HepG2 (cell line): ENCODE results near the gene CFAP91. TPM values are rescaled to one million over a fixed set of nuclear protein-coding genes. Genes with fewer than 3 reads are reported as not detected.

Experiments
- ATAC-seq: fragments of 200-7000 bp; cut with Tn5 transposase; 3 replicates; pipeline ENCODE4 v1.9.1; 2020; ENCODE audit warnings: mild to moderate bottlenecking, moderate library complexity
- BruUV-seq: library from RNA; stranded (reverse); fragments of 400-500 nt; replicated peaks from 2 replicates; lab custom pipeline; 2021; lab: Mats Ljungman, UMichigan
- CTCF ChIA-PET: fragments of 300-600 bp; formaldehyde crosslinking; extraction: SDS; loops from one replicate; lab custom pipeline; 2021; ENCODE audit warnings: low total read pairs, inconsistent platforms, low intra/inter-chr PET ratio; lab: Yijun Ruan, JAX
- POLR2A ChIA-PET: fragments of 350-600 bp; sonication (Branson Sonifier 250); formaldehyde crosslinking; loops from one replicate; lab custom pipeline; 2020; ENCODE audit warnings: antibody characterized with exemption, inconsistent platforms; lab: Yijun Ruan, JAX
- DNase-seq: peaks from one replicate; pipeline ENCODE4 v3.0.0-alpha.2; 2015; ENCODE audit warnings: low spot score
- FAIRE-seq: peaks from 3 replicates; lab custom pipeline; 2011; peaks lifted over from hg19 to GRCh38; lab: Jason Lieb, UNC
- H2AFZ ChIP-seq: one replicate; pipeline ENCODE4 v1.6.1; 2011; ENCODE audit warnings: low read length, inconsistent platforms
- H3K27ac ChIP-seq: fragments of 300-600 bp; 3 replicates; pipeline ENCODE4 v1.8.0; 2011; ENCODE audit warnings: mixed run types, mild to moderate bottlenecking, mixed read lengths, low read length, inconsistent platforms; ENCODE audit not compliant: insufficient read depth; ENCODE audit errors: extremely low read length
- H3K27me3 ChIP-seq, 2 experiments: fragments of 200-600 bp in 1 of 2; 2 replicates in 1 of 2; 3 replicates in 1 of 2; pipeline versions ENCODE4 v1.6.0 to v1.8.0; 2011; ENCODE audit warnings: low read length in 2 of 2, mild to moderate bottlenecking in 2 of 2, moderate library complexity in 2 of 2, inconsistent platforms in 1 of 2; ENCODE audit not compliant: insufficient read depth in 2 of 2, control insufficient read depth in 1 of 2
- H3K36me3 ChIP-seq, 2 experiments: fragments of 200-600 bp in 1 of 2; replicated peaks in 1 of 2; 2 replicates in 1 of 2; 3 replicates in 1 of 2; pipeline versions ENCODE4 v1.5.1 to v1.8.0; 2011; ENCODE audit warnings: low read length in 2 of 2, inconsistent platforms in 1 of 2; ENCODE audit not compliant: insufficient read depth in 2 of 2, control insufficient read depth in 1 of 2
- H3K4me1 ChIP-seq: 2 replicates; pipeline ENCODE4 v1.5.1; 2012; ENCODE audit warnings: low read length, inconsistent platforms; ENCODE audit not compliant: insufficient read depth
- H3K4me2 ChIP-seq: 2 replicates; pipeline ENCODE4 v1.6.0; 2011; ENCODE audit warnings: low read depth, low read length, inconsistent platforms
- H3K4me3 ChIP-seq, 3 experiments: fragments of 200-600 bp in 1 of 3; sonication (generic), shearing (Covaris generic) in 1 of 3; replicated peaks in 1 of 3; 2 replicates each; pipeline ENCODE4 v1.5.1; 2011 to 2016; ENCODE audit warnings: low read length in 3 of 3, inconsistent platforms in 2 of 3, low read depth in 2 of 3, mild to moderate bottlenecking in 2 of 3, control low read depth in 1 of 3, mixed read lengths in 1 of 3; ENCODE audit not compliant: insufficient read depth in 1 of 3
- H3K79me2 ChIP-seq: one replicate; pipeline ENCODE4 v1.6.1; 2011; ENCODE audit warnings: low read length, inconsistent platforms; ENCODE audit not compliant: insufficient read depth
- H3K9ac ChIP-seq: 2 replicates; pipeline ENCODE4 v1.6.0; 2011; ENCODE audit warnings: mild to moderate bottlenecking, low read depth, low read length, inconsistent platforms; ENCODE audit not compliant: insufficient read depth
- H3K9me3 ChIP-seq: 2 replicates; pipeline ENCODE4 v1.5.1; 2012; ENCODE audit warnings: mild to moderate bottlenecking, low read length
- H4K20me1 ChIP-seq: 2 replicates; pipeline ENCODE4 v1.6.0; 2011; ENCODE audit warnings: inconsistent platforms, mild to moderate bottlenecking, low read length, moderate library complexity; ENCODE audit not compliant: insufficient read depth
- ARNTL ChIP-seq: sonication (generic); formaldehyde crosslinking; IDR thresholded peaks from 2 replicates; pipeline ENCODE4 v1.4.0; 2020; ENCODE audit warnings: mild to moderate bottlenecking, missing genetic modification reagents
- BATF2 ChIP-seq: sonication (generic); formaldehyde crosslinking; IDR thresholded peaks from 2 replicates; pipeline ENCODE4 v1.8.0; 2022; ENCODE audit warnings: mild to moderate bottlenecking, missing genetic modification reagents, moderate library complexity
- CCAR2 ChIP-seq: fragments of 200-400 bp; formaldehyde crosslinking; optimal IDR thresholded peaks from 2 replicates; pipeline ENCODE3; 2018; ENCODE audit warnings: low read depth, mild to moderate bottlenecking, low read length, moderate library complexity
- IRF2 ChIP-seq: IDR thresholded peaks from 2 replicates; pipeline ENCODE4 v1.6.1; 2018; ENCODE audit warnings: missing genetic modification reagents, missing compliant biosample characterization
- KLF16 ChIP-seq, 2 experiments: sonication (generic) in 1 of 2; formaldehyde crosslinking in 1 of 2; IDR thresholded peaks; 2 replicates each; pipeline versions ENCODE4 v1.6.1 to v1.8.0; 2016 to 2023; ENCODE audit warnings: missing genetic modification reagents in 2 of 2, missing compliant biosample characterization in 1 of 2
- PREB ChIP-seq: sonication (generic); formaldehyde crosslinking; IDR thresholded peaks from 2 replicates; pipeline ENCODE4 v1.4.0; 2020; ENCODE audit warnings: missing genetic modification reagents
- TCF12 ChIP-seq, 2 experiments: fragments of 450-650 bp in 1 of 2; sonication (generic) in 1 of 2; formaldehyde crosslinking in 1 of 2; IDR thresholded peaks; 2 replicates each; pipeline versions ENCODE4 v1.6.1 to v1.8.0; 2017 to 2022; ENCODE audit warnings: antibody characterized with exemption in 1 of 2, mild to moderate bottlenecking in 1 of 2, missing genetic modification reagents in 1 of 2, moderate library complexity in 1 of 2
- ZFP91 ChIP-seq: sonication (generic); formaldehyde crosslinking; IDR thresholded peaks from 2 replicates; pipeline ENCODE4 v1.9.0; 2022; ENCODE audit warnings: missing genetic modification reagents, mild to moderate bottlenecking, borderline replicate concordance
- ZNF225 ChIP-seq: sonication (generic); formaldehyde crosslinking; IDR thresholded peaks from 2 replicates; pipeline ENCODE4 v1.4.0; 2020; ENCODE audit warnings: mild to moderate bottlenecking, missing genetic modification reagents
- ZNF234 ChIP-seq: sonication (generic); formaldehyde crosslinking; conservative IDR thresholded peaks from 2 replicates; pipeline ENCODE4 v1.5.1; 2020; ENCODE audit warnings: mild to moderate bottlenecking, missing genetic modification reagents
- ZNF552 ChIP-seq: sonication (generic); formaldehyde crosslinking; IDR thresholded peaks from 2 replicates; pipeline ENCODE4 v1.9.0; 2022; ENCODE audit warnings: missing genetic modification reagents, mild to moderate bottlenecking, borderline replicate concordance
- ZNF558 ChIP-seq: sonication (generic); formaldehyde crosslinking; IDR thresholded peaks from 2 replicates; pipeline ENCODE4 v1.9.0; 2022; ENCODE audit warnings: mild to moderate bottlenecking, missing genetic modification reagents, borderline replicate concordance
- ZNF629 ChIP-seq: sonication (generic); formaldehyde crosslinking; conservative IDR thresholded peaks from 2 replicates; pipeline ENCODE4 v1.5.0; 2020; ENCODE audit warnings: missing genetic modification reagents
- ZNF687 ChIP-seq: sonication (generic); formaldehyde crosslinking; IDR thresholded peaks from 2 replicates; pipeline ENCODE4 v1.5.1; 2020; ENCODE audit warnings: mild to moderate bottlenecking, missing genetic modification reagents, moderate library complexity
- ZNF75D ChIP-seq: sonication (generic); formaldehyde crosslinking; IDR thresholded peaks from 2 replicates; pipeline ENCODE4 v1.8.1; 2023; ENCODE audit warnings: missing genetic modification reagents, mild to moderate bottlenecking, borderline replicate concordance
- WGBS: methylation state at CpG from one replicate; pipeline ENCODE4 v1.1.6; 2017; ENCODE audit warnings: low lambda C conversion rate; 5-methylcytosine and 5-hydroxymethylcytosine counted together
- in situ Hi-C: cut with HindIII; loops from 2 replicates; pipeline ENCODE4 v1.10.0; 2017; ENCODE audit warnings: low pct_unique_long_range_greater_than_20kb; ENCODE audit not compliant: extremely low pct_ligation_motif_present
- intact Hi-C: fragments of 100-400 bp; cut with micrococcal nuclease; formaldehyde crosslinking; loops from one replicate; pipeline ENCODE4 v1.10.0; 2022; ENCODE audit not compliant: unreplicated experiment
- polyA plus RNA-seq, 8 experiments: library from polyadenylated mRNA; depleted of rRNA in 3 of 8; stranded (reverse) in 7 of 8; unstranded in 1 of 8; fragments of >200 nt; fragmentation: Illumina TruSeq in 4 of 8; extraction: Trizol in 4 of 8; gene quantifications; 2 replicates each; pipeline versions ENCODE4 v1.2.1 to v1.2.3, GENCODE V29; 2011 to 2016; ENCODE audit warnings: low read depth in 4 of 8, missing spikeins in 1 of 8, mixed read lengths in 1 of 8; ENCODE audit not compliant: insufficient read depth in 1 of 8
- total RNA-seq, 5 experiments: library from RNA; depleted of rRNA; stranded (reverse); fragments of >200 nt; fragmentation: Illumina TruSeq; extraction: Trizol; gene quantifications; 2 replicates each; pipeline ENCODE4 v1.2.3, GENCODE V29; 2016; ENCODE audit warnings: low read depth in 1 of 5

Gene CFAP91
- total and polyA plus RNA-seq, 2 of the 13 experiments (the other 11 are each of a cell fraction or from before 2014, with no cell fraction given) = not detected

- in situ Hi-C loops (loop anchor here (25.0 kb wide), 3 partner anchors 263 to 788 kb away; partner anchors contain the start of gene TEX55), intact Hi-C loops (loop anchor here (1.0 kb wide), 1 partner anchor 434 kb away; no protein-coding TSS in a partner anchor)
- Histone ChIP-seq H3K27me3 (no peaks in the 10 kb centered on the region; a peak in 1 of 5 replicates), H3K9me3 (no peaks in the 10 kb centered on the region), H4K20me1 (no peaks in the 10 kb centered on the region), H3K4me2 (peak overlapping the region; percentile 90), H2AFZ (no peak overlapping the region), H3K9ac (no peak overlapping the region), H3K79me2 (peaks cover 4% of the 10 kb centered on the region), H3K36me3 (peaks cover 4 to 27% of the 10 kb centered on the region in 2 experiments; a peak in 4 of 5 replicates), H3K4me1 (peaks cover 16% of the 10 kb centered on the region), H3K27ac (no peak overlapping the region), H3K4me3 (no peak overlapping the region; a peak in 1 of 6 replicates)
- ChIA-PET CTCF (no interaction called here), POLR2A (interaction anchor here (1.1 to 1.5 kb wide), 2 partner anchors 31 to 120 kb away, joined by 3 read pairs; no protein-coding TSS in a partner anchor)
- TF ChIP-seq IRF2 (CRISPR knock-in tag) (no peak), ARNTL (CRISPR knock-in tag) (no peak), ZNF629 (CRISPR knock-in tag) (no peak), PREB (CRISPR knock-in tag) (no peak), KLF16 (CRISPR knock-in tag; IDR thresholded peaks at IDR 0.05) (no peak), ZNF687 (CRISPR knock-in tag) (no peak), TCF12 (IDR thresholded peaks at IDR 0.05) (no peak), TCF12 (CRISPR knock-in tag; IDR thresholded peaks at IDR 0.05) (no peak), ZNF75D (CRISPR knock-in tag) (no peak), ZFP91 (CRISPR knock-in tag) (no peak), BATF2 (CRISPR knock-in tag) (no peak), ZNF558 (CRISPR knock-in tag) (no peak), ZNF234 (CRISPR knock-in tag) (no peak), ZNF225 (CRISPR knock-in tag) (no peak), CCAR2 (no peak), ZNF552 (no peak)
- BruUV-seq = no TSS peak
- DNase-seq (no peak), ATAC-seq (no peak), FAIRE-seq (no peak)
- 96% methylated on average over 5 of the region's 5 CpGs for WGBS
Measured at GRCh38 chr3:119675188-119675874, 27.5 kb upstream of the CFAP91 start.
